ENCODE data around the gene NCAM2.

NCAM2 gene

DNA sequence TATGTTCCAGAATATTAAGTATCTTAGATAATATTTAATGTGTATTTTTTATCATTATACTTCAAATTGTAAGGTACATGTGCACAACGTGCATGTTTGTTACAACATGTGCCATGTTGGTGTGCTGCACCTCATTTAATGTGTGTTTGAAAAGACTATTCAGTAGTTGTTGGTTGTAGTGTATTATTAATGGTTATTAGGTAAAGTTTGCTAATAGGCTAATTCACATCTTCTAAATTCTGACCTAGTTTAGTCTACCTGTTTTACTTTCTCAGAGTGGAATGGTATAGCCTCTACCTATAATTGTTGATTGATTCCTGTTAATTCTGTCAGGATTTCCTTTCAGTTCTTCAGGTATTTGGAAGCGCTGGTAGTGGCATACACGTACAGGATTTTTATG, 153.0 kb downstream of the NCAM2 start:
- no peak overlapping the region for H3K4me3 ChIP-seq (ENCODE audit: low read length)
- no peaks in the 10 kb centered on the region for H3K27me3 ChIP-seq (ENCODE audit: control insufficient read depth, insufficient read depth, low read length)
- H3K9ac ChIP-seq (ENCODE audit: low read length) = no peak overlapping the region
- peaks cover 3% of the 10 kb centered on the region for H3K4me1 ChIP-seq (ENCODE audit: control insufficient read depth, low read depth, low read length)
- H3K36me3 ChIP-seq (ENCODE audit: control insufficient read depth, low read depth, low read length) = no peaks in the 10 kb centered on the region
- H3K27ac ChIP-seq (ENCODE audit: low read length) = no peak overlapping the region
- no peaks in the 10 kb centered on the region for H3K9me3 ChIP-seq (ENCODE audit: control insufficient read depth, low read depth, low read length)

DNA sequence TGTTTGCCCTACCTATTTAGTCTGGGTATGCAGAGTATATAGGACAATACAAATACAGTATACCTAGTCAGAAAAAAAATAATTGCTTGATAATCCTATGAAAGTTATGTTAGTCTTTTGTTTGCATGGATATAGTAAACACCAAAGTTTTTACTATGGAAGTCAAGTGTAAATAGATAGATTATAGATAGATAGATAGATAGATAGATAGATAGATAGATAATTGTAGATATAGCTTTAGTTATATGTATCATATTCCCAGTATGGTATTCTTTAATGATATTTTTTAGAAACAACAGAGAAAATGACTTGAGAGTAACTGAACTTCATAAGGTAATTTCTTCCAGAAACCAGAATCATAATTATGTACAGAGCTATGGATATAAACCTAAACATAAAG, 158.2 kb downstream of the NCAM2 start:
- Histone ChIP-seq H3K9me3 (ENCODE audit: control insufficient read depth, low read depth, low read length) (no peaks in the 10 kb centered on the region), H3K9ac (ENCODE audit: low read length) (no peak overlapping the region), H3K4me1 (ENCODE audit: control insufficient read depth, low read depth, low read length) (no peaks in the 10 kb centered on the region), H3K27ac (ENCODE audit: low read length) (no peak overlapping the region), H3K4me3 (ENCODE audit: low read length) (no peak overlapping the region), H3K27me3 (ENCODE audit: control insufficient read depth, insufficient read depth, low read length) (no peaks in the 10 kb centered on the region), H3K36me3 (ENCODE audit: control insufficient read depth, low read depth, low read length) (no peaks in the 10 kb centered on the region)

DNA sequence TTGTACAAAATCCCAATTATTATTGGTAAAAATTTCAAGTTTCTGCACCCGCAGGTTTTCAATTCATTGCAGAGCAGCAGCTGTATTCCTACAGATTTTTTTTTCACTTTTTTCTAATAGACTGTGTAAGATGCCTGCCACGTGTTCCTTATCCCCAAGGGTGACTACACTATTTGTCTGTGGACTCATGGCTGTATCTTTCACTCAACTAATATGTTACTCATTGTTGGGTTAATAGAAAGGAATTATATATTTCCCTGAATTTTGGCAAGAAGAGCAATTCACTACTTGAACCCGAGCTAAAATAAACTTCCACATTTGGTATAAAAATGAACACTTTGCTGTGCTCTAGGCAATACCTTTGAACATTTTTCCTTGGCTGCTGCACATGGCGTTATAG, 158.7 kb downstream of the NCAM2 start:
- H3K9me3 ChIP-seq (ENCODE audit: control insufficient read depth, low read depth, low read length) = no peaks in the 10 kb centered on the region
- H3K27ac ChIP-seq (ENCODE audit: low read length) = no peak overlapping the region
- no peaks in the 10 kb centered on the region for H3K27me3 ChIP-seq (ENCODE audit: control insufficient read depth, insufficient read depth, low read length)
- no peaks in the 10 kb centered on the region for H3K36me3 ChIP-seq (ENCODE audit: control insufficient read depth, low read depth, low read length)
- H3K9ac ChIP-seq (ENCODE audit: low read length) = no peak overlapping the region
- H3K4me3 ChIP-seq (ENCODE audit: low read length) = no peak overlapping the region
- H3K4me1 ChIP-seq (ENCODE audit: control insufficient read depth, low read depth, low read length) = no peaks in the 10 kb centered on the region

DNA sequence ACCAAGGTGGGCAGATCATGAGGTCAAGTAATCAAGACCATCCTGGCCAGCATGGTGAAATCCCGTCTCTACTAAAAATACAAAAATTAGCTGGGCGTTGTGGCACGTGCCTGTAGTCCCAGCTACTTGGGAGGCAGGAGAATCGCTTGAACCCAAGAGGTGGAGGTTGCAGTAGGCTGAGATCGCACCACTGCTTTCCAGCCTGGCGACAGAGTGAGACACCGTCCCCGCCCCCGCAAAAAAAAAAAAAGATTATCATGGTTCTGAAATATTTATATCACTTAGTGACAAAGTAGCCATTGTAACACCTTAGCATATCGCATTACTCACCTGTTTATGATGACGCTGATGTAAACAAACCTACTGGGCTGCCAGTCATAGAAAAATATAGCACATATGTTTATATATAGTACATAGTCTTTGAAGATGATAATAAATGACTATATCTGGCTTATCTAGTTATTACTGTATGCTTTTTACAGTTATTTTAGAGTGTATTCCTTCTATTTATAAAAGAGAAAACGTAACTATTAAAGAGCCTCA, 160.2 kb downstream of the NCAM2 start:
- Histone ChIP-seq H3K9ac (ENCODE audit: low read length) (no peak overlapping the region), H3K27ac (ENCODE audit: low read length) (no peak overlapping the region), H3K27me3 (ENCODE audit: control insufficient read depth, insufficient read depth, low read length) (no peaks in the 10 kb centered on the region)

DNA sequence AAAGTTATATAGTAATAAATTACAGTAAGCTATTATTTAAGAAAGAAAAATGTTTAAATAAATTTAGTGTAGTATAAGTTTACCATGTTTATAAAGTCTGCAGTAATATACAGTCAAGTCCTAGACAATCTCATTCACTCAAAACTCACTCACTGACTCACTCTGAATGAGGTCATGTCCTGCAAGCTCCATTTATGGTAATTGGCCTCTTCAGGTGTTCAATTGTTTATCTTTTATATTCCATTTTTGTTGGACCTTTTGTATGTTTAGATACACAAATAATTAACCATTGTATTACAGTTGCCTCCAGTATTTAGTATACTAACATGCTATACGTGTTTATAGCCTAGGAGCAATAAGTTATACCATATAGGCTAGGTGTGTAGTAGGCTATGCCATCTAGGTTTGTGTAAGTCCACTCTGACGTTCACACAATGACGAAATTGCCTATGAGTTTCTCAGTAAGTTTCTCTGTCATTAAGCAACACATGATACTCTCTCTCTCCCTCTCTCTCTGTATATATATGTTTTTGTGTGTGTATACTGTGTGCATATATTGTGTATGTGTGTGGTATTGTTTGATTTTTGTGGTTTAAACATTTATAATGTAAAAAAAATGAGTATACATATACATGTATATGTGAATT, 161.2 kb downstream of the NCAM2 start:
- no peaks in the 10 kb centered on the region for H3K4me1 ChIP-seq (ENCODE audit: control insufficient read depth, low read depth, low read length)
- no peaks in the 10 kb centered on the region for H3K9me3 ChIP-seq (ENCODE audit: control insufficient read depth, low read depth, low read length)
- no peaks in the 10 kb centered on the region for H3K36me3 ChIP-seq (ENCODE audit: control insufficient read depth, low read depth, low read length)
- no peaks in the 10 kb centered on the region for H3K27me3 ChIP-seq (ENCODE audit: control insufficient read depth, insufficient read depth, low read length)
- H3K4me3 ChIP-seq (ENCODE audit: low read length) = no peak overlapping the region
- no peak overlapping the region for H3K9ac ChIP-seq (ENCODE audit: low read length)
- no peak overlapping the region for H3K27ac ChIP-seq (ENCODE audit: low read length)

More for the DNA sequence above, 160.2 kb downstream of the NCAM2 start:
- no peaks in the 10 kb centered on the region for H3K4me1 ChIP-seq (ENCODE audit: control insufficient read depth, low read depth, low read length)
- H3K36me3 ChIP-seq (ENCODE audit: control insufficient read depth, low read depth, low read length) = no peaks in the 10 kb centered on the region
- H3K9me3 ChIP-seq (ENCODE audit: control insufficient read depth, low read depth, low read length) = no peaks in the 10 kb centered on the region
- H3K4me3 ChIP-seq (ENCODE audit: low read length) = no peak overlapping the region

DNA sequence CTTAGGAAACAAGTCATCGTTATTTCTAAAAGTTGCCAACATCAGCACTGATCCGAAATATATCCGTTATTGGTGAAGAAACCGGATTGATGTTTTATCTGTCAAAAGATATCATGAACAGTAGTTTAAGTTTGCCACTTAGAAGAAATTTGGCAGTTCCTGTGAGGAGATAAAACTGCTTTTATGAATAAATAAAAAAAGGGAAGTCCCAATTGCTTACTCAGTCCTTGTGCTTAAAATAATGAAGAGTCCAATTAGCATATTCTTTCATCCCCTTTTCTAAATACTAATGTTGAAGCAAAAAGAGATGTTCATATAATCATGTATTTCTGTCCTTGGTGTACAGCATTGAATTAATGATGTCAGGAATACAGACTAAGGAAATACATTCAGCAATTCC, 164.6 kb downstream of the NCAM2 start:
- H3K27me3 ChIP-seq (ENCODE audit: control insufficient read depth, insufficient read depth, low read length) = no peaks in the 10 kb centered on the region
- no peak overlapping the region for H3K9ac ChIP-seq (ENCODE audit: low read length)

DNA sequence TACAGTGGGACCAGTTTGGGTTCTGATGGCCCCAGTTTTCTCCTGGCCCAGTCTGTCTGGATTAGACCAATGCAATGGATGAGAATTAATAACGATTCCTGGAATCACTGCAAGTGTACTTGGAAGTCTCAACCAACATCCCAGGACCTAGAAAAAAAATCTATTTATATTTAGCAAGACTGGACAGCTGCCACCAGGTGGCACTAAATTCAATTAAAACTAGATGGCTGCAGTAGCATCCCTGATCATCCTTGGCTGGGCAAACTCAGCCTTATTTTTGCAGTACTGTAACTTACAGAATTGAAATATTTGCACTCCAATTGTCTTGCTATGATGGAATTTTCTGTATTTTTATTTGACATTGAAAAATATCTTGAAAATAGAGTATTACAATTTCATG, 165.7 kb downstream of the NCAM2 start:
- Histone ChIP-seq H3K4me1 (ENCODE audit: control insufficient read depth, low read depth, low read length) (no peaks in the 10 kb centered on the region), H3K4me3 (ENCODE audit: low read length) (no peak overlapping the region), H3K9me3 (ENCODE audit: control insufficient read depth, low read depth, low read length) (no peaks in the 10 kb centered on the region), H3K9ac (ENCODE audit: low read length) (no peak overlapping the region), H3K36me3 (ENCODE audit: control insufficient read depth, low read depth, low read length) (no peaks in the 10 kb centered on the region), H3K27ac (ENCODE audit: low read length) (no peak overlapping the region), H3K27me3 (ENCODE audit: control insufficient read depth, insufficient read depth, low read length) (no peaks in the 10 kb centered on the region)

More for the DNA sequence above, 164.6 kb downstream of the NCAM2 start:
- Histone ChIP-seq H3K9me3 (ENCODE audit: control insufficient read depth, low read depth, low read length) (no peaks in the 10 kb centered on the region), H3K36me3 (ENCODE audit: control insufficient read depth, low read depth, low read length) (no peaks in the 10 kb centered on the region), H3K4me3 (ENCODE audit: low read length) (no peak overlapping the region), H3K4me1 (ENCODE audit: control insufficient read depth, low read depth, low read length) (no peaks in the 10 kb centered on the region), H3K27ac (ENCODE audit: low read length) (no peak overlapping the region)

DNA sequence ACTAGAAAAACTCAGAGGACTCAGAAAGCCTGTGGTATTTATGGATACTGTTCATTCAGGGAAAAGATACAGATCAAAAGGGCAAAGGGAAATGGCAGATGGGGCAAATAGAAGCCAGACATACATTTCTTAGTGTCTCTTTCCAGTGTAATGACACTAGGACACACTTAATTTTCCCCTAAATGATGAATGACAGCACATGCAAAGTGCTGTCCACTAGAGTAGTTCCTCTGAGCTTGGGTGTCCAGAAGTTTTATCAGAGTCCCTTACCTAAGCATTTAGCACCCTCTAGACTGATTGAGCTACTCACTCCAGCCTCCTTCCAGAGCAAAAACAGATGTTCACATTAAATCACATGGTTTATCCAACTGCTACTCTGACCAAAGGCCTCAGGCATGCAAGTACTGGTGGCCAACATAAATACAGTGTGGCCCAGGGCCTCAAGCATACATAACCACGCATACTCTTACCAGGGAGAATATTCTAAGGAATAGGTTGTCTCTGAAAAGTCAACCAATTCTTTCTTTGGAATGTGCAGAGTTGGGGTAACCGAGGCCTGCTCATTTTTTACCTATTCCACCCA, 166.9 kb downstream of the NCAM2 start:
- no peaks in the 10 kb centered on the region for H3K36me3 ChIP-seq (ENCODE audit: control insufficient read depth, low read depth, low read length)
- no peak overlapping the region for H3K27ac ChIP-seq (ENCODE audit: low read length)
- H3K4me1 ChIP-seq (ENCODE audit: control insufficient read depth, low read depth, low read length) = no peaks in the 10 kb centered on the region
- H3K27me3 ChIP-seq (ENCODE audit: control insufficient read depth, insufficient read depth, low read length) = no peaks in the 10 kb centered on the region
- no peaks in the 10 kb centered on the region for H3K9me3 ChIP-seq (ENCODE audit: control insufficient read depth, low read depth, low read length)
- no peak overlapping the region for H3K4me3 ChIP-seq (ENCODE audit: low read length)
- H3K9ac ChIP-seq (ENCODE audit: low read length) = no peak overlapping the region

DNA sequence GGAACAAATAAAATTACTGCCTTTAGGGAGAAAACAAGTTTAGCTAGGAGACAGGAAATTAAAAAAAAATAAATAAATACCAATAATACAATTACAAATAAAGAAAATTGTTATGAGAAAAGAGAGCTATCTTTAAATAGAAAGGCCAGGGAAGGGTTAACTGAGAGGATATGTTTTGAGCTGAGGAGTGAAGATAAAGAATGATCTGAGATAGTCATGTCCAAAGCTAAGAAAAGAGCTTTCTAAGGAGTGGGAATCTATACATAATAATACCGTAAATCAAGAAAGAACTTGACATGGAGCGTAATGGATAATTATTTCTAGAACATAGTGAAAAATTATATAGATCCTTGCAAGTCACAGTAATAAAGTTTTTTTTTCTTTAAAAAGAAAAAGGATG, 176.5 kb downstream of the NCAM2 start:
- Histone ChIP-seq H3K27me3 (ENCODE audit: control insufficient read depth, insufficient read depth, low read length) (no peaks in the 10 kb centered on the region), H3K9ac (ENCODE audit: low read length) (no peak overlapping the region), H3K4me1 (ENCODE audit: control insufficient read depth, low read depth, low read length) (no peaks in the 10 kb centered on the region), H3K27ac (ENCODE audit: low read length) (no peak overlapping the region), H3K9me3 (ENCODE audit: control insufficient read depth, low read depth, low read length) (no peaks in the 10 kb centered on the region), H3K4me3 (ENCODE audit: low read length) (no peak overlapping the region), H3K36me3 (ENCODE audit: control insufficient read depth, low read depth, low read length) (no peaks in the 10 kb centered on the region)

DNA sequence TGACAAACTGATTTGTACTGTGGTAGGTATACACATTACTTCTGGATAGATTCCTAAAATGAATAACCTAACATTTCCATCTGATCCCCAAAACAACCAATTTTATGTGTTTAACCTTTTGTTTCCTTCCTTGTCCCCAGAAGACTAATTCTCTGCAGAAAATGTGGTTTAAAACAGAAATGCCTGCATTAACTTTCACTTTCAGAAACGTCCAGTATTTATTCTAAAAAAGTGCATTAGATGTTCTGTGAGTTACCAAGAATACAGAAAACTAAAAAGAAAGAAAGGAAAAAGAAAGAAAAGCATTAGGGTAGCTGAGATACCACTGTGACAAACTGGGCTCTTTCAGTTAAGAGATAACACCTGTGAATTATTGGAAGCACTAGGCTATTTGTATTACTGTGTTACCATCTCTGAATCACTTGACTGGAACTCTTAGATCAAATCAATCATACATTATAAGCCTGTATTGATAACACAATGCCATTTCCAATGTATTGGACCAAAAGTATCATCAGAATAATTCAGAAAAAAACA, 177.7 kb downstream of the NCAM2 start:
- H3K27me3 ChIP-seq (ENCODE audit: control insufficient read depth, insufficient read depth, low read length) = no peaks in the 10 kb centered on the region

DNA sequence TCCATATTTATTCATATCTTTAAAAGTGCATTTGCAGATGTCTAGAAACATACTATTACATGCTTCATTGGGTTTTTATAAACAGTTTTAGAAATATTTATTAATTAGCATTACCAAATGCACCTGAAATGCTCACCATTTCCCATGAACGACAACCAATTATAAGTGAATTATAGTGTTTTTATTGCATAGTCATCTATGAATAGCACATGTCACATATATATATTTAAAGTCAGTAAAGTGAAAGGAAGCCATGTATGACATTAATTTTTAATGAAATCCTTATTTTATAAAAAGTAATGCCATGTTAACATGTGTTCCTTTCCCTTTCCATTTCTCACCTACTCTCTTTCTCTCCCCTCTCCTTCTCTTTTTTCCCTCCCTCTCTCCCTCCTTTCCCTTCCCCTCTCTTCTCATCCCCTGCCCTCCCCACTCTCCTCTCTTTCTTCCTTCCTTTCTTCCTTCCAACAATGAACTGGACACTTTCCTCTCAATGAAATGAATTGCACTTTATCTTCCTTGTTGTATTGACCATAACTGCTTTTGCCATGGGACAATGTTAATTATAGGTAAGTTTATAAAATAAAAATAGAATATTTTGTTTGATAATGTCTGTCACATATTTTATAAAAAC, 179.3 kb downstream of the NCAM2 start:
- Histone ChIP-seq H3K9ac (ENCODE audit: low read length) (no peak overlapping the region), H3K36me3 (ENCODE audit: control insufficient read depth, low read depth, low read length) (no peaks in the 10 kb centered on the region), H3K4me1 (ENCODE audit: control insufficient read depth, low read depth, low read length) (no peaks in the 10 kb centered on the region), H3K27me3 (ENCODE audit: control insufficient read depth, insufficient read depth, low read length) (no peaks in the 10 kb centered on the region), H3K4me3 (ENCODE audit: low read length) (no peak overlapping the region), H3K9me3 (ENCODE audit: control insufficient read depth, low read depth, low read length) (no peaks in the 10 kb centered on the region), H3K27ac (ENCODE audit: low read length) (no peak overlapping the region)

More for the DNA sequence above, 177.7 kb downstream of the NCAM2 start:
- no peaks in the 10 kb centered on the region for H3K36me3 ChIP-seq (ENCODE audit: control insufficient read depth, low read depth, low read length)
- no peaks in the 10 kb centered on the region for H3K4me1 ChIP-seq (ENCODE audit: control insufficient read depth, low read depth, low read length)
- H3K9me3 ChIP-seq (ENCODE audit: control insufficient read depth, low read depth, low read length) = no peaks in the 10 kb centered on the region
- H3K9ac ChIP-seq (ENCODE audit: low read length) = no peak overlapping the region
- H3K4me3 ChIP-seq (ENCODE audit: low read length) = no peak overlapping the region
- H3K27ac ChIP-seq (ENCODE audit: low read length) = no peak overlapping the region
